ENCODE measurements around the gene C13orf46. TPM values are rescaled to one million over a fixed set of nuclear protein-coding genes. Genes with fewer than 3 reads are reported as not detected.

The C13orf46 gene
- total RNA-seq, 1 experiment from 2014 or later = 0.07 TPM

DNA sequence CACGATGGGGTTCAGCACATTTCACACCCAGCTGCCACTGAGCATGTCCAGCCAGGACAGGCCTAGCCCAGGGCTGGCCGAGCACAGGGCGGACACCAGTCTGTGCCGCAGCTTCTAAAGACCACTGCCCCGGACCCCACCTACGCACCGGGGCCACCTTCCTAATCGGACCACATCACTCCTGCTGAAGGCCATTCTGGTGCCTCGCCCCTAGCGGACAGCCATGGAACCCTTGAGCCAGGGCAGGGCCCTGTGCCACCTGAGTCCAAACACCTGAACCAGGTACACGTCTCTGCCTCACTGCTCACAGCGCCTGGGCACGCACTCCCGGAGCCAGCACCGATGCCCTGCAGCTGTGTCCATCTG is 8.4 kb upstream of the C13orf46 start:
- Histone ChIP-seq H2AFZ (ENCODE audit: low read length) (no peak overlapping the region), H3K4me1 (ENCODE audit: insufficient read depth, low read length) (peaks cover 11% of the 10 kb centered on the region), H3K27ac (ENCODE audit: low read length) (no peak overlapping the region), H3K36me3 (ENCODE audit: low read depth, low read length) (no peaks in the 10 kb centered on the region), H3K27me3 (ENCODE audit: low read length) (no peaks in the 10 kb centered on the region), H3K79me2 (ENCODE audit: low read length) (no peaks in the 10 kb centered on the region), H3K9ac (ENCODE audit: low read length) (no peak overlapping the region), H3K9me2 (replicated peaks; ENCODE audit: low read length) (no peaks in the 10 kb centered on the region), H3K4me3 (ENCODE audit: low read length) (no peak overlapping the region), H4K20me1 (ENCODE audit: low read length) (no peaks in the 10 kb centered on the region), H3K4me2 (ENCODE audit: low read length) (no peak overlapping the region), H3K9me3 (ENCODE audit: low read length) (no peaks in the 10 kb centered on the region), H3F3A (ENCODE audit: low read length, unreplicated experiment) (no peaks in the 10 kb centered on the region)
- no peak for ATAC-seq
- TF ChIP-seq, protein P1, sequence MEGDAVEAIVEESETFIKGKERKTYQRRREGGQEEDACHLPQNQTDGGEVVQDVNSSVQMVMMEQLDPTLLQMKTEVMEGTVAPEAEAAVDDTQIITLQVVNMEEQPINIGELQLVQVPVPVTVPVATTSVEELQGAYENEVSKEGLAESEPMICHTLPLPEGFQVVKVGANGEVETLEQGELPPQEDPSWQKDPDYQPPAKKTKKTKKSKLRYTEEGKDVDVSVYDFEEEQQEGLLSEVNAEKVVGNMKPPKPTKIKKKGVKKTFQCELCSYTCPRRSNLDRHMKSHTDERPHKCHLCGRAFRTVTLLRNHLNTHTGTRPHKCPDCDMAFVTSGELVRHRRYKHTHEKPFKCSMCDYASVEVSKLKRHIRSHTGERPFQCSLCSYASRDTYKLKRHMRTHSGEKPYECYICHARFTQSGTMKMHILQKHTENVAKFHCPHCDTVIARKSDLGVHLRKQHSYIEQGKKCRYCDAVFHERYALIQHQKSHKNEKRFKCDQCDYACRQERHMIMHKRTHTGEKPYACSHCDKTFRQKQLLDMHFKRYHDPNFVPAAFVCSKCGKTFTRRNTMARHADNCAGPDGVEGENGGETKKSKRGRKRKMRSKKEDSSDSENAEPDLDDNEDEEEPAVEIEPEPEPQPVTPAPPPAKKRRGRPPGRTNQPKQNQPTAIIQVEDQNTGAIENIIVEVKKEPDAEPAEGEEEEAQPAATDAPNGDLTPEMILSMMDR (conservative IDR thresholded peaks at IDR 0.05; ENCODE audit: low read depth, low read length) = no peak
- no peak for TF ChIP-seq EZH2phosphoT487 (IDR thresholded peaks at IDR 0.05; ENCODE audit: borderline replicate concordance, low read length)
- no peak for TF ChIP-seq EZH2 (IDR thresholded peaks at IDR 0.05; ENCODE audit: low read length, unreplicated experiment)
- BruUV-seq (replicated peaks) = no TSS peak
- ChIA-PET CTCF (no interaction called here), POLR2A (ENCODE audit: unreplicated experiment) (no interaction called here)
- no peak for DNase-seq
- intact Hi-C loops (cut with micrococcal nuclease) = no loop called here

DNA sequence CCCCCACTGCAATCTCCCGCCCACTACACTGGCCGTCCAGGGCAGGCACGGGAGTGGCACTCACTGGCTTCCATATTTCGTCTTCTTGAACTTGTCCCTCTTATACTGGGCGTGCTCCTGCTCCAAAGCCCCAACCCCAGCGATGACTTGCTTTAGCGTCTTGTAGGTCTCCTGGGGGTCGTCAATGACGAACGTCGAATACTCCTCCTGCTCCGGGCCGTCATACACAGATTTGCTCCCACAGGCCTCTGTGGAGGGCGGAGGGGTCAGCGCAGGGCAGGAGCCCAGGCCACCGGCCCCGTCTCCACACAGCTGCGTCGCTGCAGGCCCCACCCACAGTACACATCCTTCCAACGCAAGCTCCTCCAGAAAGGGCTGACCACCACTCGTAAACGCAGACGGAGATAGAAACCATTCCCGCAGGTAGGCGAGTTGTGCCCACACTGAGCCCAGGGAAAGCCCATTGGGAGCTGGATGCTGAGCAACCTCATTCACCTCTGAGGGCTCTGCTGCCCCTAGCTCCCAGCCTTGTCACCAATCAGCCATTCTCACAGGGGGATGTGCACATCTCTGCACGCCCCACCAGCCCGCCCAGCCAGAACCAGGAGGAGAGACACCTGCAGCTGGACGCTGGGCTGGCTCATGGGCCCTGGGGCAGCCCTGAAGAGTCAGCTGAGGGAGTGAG is 7.9 kb upstream of the C13orf46 start:
- BruUV-seq (replicated peaks) = no TSS peak
- Histone ChIP-seq H3K9me3 (ENCODE audit: low read length) (no peaks in the 10 kb centered on the region), H3K36me3 (ENCODE audit: low read depth, low read length) (no peaks in the 10 kb centered on the region), H3K79me2 (ENCODE audit: low read length) (no peaks in the 10 kb centered on the region), H3F3A (ENCODE audit: low read length, unreplicated experiment) (no peaks in the 10 kb centered on the region), H3K27me3 (ENCODE audit: low read length) (no peaks in the 10 kb centered on the region), H3K9me2 (replicated peaks; ENCODE audit: low read length) (no peaks in the 10 kb centered on the region), H2AFZ (ENCODE audit: low read length) (no peak overlapping the region), H3K27ac (ENCODE audit: low read length) (no peak overlapping the region), H3K9ac (ENCODE audit: low read length) (no peak overlapping the region), H4K20me1 (ENCODE audit: low read length) (no peaks in the 10 kb centered on the region), H3K4me3 (ENCODE audit: low read length) (no peak overlapping the region), H3K4me2 (ENCODE audit: low read length) (0 out of 2 replicates have a peak overlapping the region, but pooled peaks have one; percentile 22), H3K4me1 (ENCODE audit: insufficient read depth, low read length) (peaks cover 16% of the 10 kb centered on the region)
- TF ChIP-seq EZH2 (IDR thresholded peaks at IDR 0.05; ENCODE audit: low read length, unreplicated experiment) (no peak), EZH2phosphoT487 (IDR thresholded peaks at IDR 0.05; ENCODE audit: borderline replicate concordance, low read length) (no peak)
- TF ChIP-seq, protein P1 (conservative IDR thresholded peaks at IDR 0.05; ENCODE audit: low read depth, low read length) = no peak
- DNase-seq (no peak), ATAC-seq (no peak)
- POLR2A ChIA-PET (ENCODE audit: unreplicated experiment) = no interaction called here
- CTCF ChIA-PET = no interaction called here
- intact Hi-C loops (cut with micrococcal nuclease) = no loop called here

DNA sequence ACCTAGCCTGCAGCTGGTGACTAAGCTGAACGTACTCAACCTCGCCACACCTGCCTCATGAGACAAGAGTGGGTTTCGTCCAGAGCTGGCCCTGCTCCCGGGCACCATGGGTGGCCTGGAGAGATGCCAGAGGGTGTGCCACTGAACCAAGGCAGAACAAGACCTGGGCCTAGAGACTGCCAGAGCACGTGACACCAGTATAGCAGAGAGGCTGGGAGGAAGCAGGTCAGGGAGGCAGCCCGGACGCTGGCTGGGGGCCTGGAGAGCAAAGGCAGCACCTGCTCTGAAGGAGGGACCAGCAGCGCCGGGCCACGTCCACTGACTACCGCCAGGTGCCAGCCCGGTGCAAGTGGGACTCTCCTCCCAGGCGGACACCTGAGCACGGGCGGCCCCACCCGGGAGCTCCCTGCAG is 7.3 kb upstream of the C13orf46 start:
- DNase-seq (peak; percentile 79), ATAC-seq (peak; percentile 78)
- no peak overlapping the region for H3K27ac ChIP-seq (ENCODE audit: low read length)
- H3K4me2 ChIP-seq (ENCODE audit: low read length) = 0 out of 2 replicates have a peak overlapping the region, but pooled peaks have one; percentile 22
- TF ChIP-seq EZH2phosphoT487 (IDR thresholded peaks at IDR 0.05; ENCODE audit: borderline replicate concordance, low read length) (no peak; the same call in 1 of the 2 replicates), EZH2 (IDR thresholded peaks at IDR 0.05; ENCODE audit: low read length, unreplicated experiment) (no peak)
- TF ChIP-seq, protein P1 (conservative IDR thresholded peaks at IDR 0.05; ENCODE audit: low read depth, low read length) = no peak
- H3K9me2 ChIP-seq (replicated peaks; ENCODE audit: low read length) = no peaks in the 10 kb centered on the region
- H3K79me2 ChIP-seq (ENCODE audit: low read length) = no peaks in the 10 kb centered on the region
- H4K20me1 ChIP-seq (ENCODE audit: low read length) = no peaks in the 10 kb centered on the region
- BruUV-seq (replicated peaks) = no TSS peak
- H2AFZ ChIP-seq (ENCODE audit: low read length) = no peak overlapping the region
- no peaks in the 10 kb centered on the region for H3K9me3 ChIP-seq (ENCODE audit: low read length)
- no peaks in the 10 kb centered on the region for H3K36me3 ChIP-seq (ENCODE audit: low read depth, low read length)
- H3K27me3 ChIP-seq (ENCODE audit: low read length) = no peaks in the 10 kb centered on the region
- no peak overlapping the region for H3K9ac ChIP-seq (ENCODE audit: low read length)
- ChIA-PET CTCF (no interaction called here), POLR2A (ENCODE audit: unreplicated experiment) (no interaction called here)
- no peaks in the 10 kb centered on the region for H3F3A ChIP-seq (ENCODE audit: low read length, unreplicated experiment)
- H3K4me1 ChIP-seq (ENCODE audit: insufficient read depth, low read length) = peaks cover 21% of the 10 kb centered on the region
- no peak overlapping the region for H3K4me3 ChIP-seq (ENCODE audit: low read length)
- intact Hi-C loops (cut with micrococcal nuclease) = no loop called here
